ENCODE measurements around the gene PCDH9. TPM values are rescaled to one million over a fixed set of nuclear protein-coding genes. Genes with fewer than 3 reads are reported as not detected.

The PCDH9 gene
- total and polyA plus RNA-seq, 3 donors from 2014 or later, result 2.3 to 4.6 (median 3.5) TPM

DNA sequence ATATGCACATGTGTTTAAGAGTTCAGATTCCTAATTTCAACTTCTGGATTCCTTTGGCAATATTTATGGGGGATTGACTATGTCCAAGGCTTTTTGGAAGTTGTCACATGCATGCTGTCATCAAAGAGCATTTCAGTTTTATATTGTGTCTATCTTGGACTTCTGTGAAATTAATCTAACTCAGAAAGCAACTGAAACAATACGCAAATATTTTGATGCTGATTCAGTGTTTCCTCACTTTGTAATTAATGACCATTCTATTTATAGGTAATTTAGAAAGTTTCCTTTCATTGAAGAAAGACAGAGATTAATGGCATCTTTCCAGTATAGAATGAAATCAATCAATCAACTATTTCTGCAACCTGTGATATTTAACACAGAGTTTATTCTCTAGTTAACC lies 550.1 kb downstream of the PCDH9 start:
- no peak overlapping the region for H3K4me3 ChIP-seq
- no peaks in the 10 kb centered on the region for H3K27me3 ChIP-seq
- no peak for DNase-seq
- H3K4me1 ChIP-seq, result no peaks in the 10 kb centered on the region
- WGBS, 2 donors, result 88 to 94% methylated on average over 1 of the region's 1 CpG
- H3K27ac ChIP-seq, result no peak overlapping the region
- intact Hi-C loops (cut with DNase I; ENCODE audit: low total_unique reads), result no loop called here
- TF ChIP-seq, protein P1, sequence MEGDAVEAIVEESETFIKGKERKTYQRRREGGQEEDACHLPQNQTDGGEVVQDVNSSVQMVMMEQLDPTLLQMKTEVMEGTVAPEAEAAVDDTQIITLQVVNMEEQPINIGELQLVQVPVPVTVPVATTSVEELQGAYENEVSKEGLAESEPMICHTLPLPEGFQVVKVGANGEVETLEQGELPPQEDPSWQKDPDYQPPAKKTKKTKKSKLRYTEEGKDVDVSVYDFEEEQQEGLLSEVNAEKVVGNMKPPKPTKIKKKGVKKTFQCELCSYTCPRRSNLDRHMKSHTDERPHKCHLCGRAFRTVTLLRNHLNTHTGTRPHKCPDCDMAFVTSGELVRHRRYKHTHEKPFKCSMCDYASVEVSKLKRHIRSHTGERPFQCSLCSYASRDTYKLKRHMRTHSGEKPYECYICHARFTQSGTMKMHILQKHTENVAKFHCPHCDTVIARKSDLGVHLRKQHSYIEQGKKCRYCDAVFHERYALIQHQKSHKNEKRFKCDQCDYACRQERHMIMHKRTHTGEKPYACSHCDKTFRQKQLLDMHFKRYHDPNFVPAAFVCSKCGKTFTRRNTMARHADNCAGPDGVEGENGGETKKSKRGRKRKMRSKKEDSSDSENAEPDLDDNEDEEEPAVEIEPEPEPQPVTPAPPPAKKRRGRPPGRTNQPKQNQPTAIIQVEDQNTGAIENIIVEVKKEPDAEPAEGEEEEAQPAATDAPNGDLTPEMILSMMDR (IDR thresholded peaks at IDR 0.05), result no peak
- no peak for TF ChIP-seq POLR2A (IDR thresholded peaks at IDR 0.05)
- no peaks in the 10 kb centered on the region for H3K9me3 ChIP-seq
- H3K36me3 ChIP-seq (ENCODE audit: low read depth, missing control alignments), result no peaks in the 10 kb centered on the region

DNA sequence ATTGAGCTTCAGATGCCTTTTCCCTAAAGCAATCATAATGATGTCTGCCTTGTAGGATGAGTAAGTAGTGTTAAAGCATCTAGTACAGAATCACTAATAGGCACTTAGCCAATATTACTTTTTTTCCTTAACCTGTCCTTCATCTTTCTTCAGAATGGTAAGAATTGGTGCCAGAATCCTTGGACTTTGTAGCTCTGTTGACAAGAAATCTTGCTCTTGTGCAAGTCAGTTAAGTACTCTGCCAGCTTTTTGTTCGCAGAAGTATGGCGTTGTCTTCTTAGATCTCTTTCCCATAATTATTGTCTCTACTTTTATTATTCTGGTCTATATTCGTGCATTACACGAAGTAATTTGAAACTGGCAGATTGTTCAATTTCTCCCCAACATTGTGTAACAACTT lies 554.5 kb downstream of the PCDH9 start:
- DNase-seq, result no peak
- Histone ChIP-seq H3K27ac (no peak overlapping the region), H3K36me3 (ENCODE audit: low read depth, missing control alignments) (no peaks in the 10 kb centered on the region), H3K4me3 (no peak overlapping the region), H3K4me1 (no peaks in the 10 kb centered on the region), H3K9me3 (no peaks in the 10 kb centered on the region), H3K27me3 (no peaks in the 10 kb centered on the region)
- TF ChIP-seq, protein P1 (IDR thresholded peaks at IDR 0.05), result no peak
- no peak for TF ChIP-seq POLR2A (IDR thresholded peaks at IDR 0.05)
- WGBS, 2 donors, result 59 to 67% methylated on average over 4 of the region's 4 CpGs
- intact Hi-C loops (cut with DNase I; ENCODE audit: low total_unique reads), result no loop called here

DNA sequence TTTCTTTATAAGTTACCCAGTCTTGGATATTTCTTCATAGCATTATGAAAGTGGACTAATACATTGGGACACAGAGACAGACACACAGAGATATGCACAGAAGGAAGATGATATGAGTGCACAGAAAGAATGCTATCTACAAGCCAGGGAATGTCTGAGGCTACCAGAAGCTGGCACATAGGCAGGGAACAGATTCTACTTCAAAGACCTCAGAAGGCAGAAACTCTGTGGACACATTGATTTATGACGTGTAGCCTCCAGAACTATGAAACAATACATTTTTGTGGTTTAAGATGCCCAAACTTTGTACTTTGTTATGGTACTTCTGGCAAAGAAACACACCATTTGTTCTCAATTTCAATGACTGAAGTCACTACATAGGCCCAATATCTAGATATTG lies 556.7 kb downstream of the PCDH9 start:
- no peaks in the 10 kb centered on the region for H3K9me3 ChIP-seq
- H3K4me1 ChIP-seq, result no peaks in the 10 kb centered on the region
- H3K36me3 ChIP-seq (ENCODE audit: low read depth, missing control alignments), result no peaks in the 10 kb centered on the region
- TF ChIP-seq, protein P1 (IDR thresholded peaks at IDR 0.05), result no peak
- TF ChIP-seq POLR2A (IDR thresholded peaks at IDR 0.05), result no peak
- DNase-seq, result no peak
- intact Hi-C loops (cut with DNase I; ENCODE audit: low total_unique reads), result no loop called here
- H3K4me3 ChIP-seq, result no peak overlapping the region
- 83 to 85% methylated on average over 1 of the region's 1 CpG for WGBS, 2 donors
- no peaks in the 10 kb centered on the region for H3K27me3 ChIP-seq
- no peak overlapping the region for H3K27ac ChIP-seq

DNA sequence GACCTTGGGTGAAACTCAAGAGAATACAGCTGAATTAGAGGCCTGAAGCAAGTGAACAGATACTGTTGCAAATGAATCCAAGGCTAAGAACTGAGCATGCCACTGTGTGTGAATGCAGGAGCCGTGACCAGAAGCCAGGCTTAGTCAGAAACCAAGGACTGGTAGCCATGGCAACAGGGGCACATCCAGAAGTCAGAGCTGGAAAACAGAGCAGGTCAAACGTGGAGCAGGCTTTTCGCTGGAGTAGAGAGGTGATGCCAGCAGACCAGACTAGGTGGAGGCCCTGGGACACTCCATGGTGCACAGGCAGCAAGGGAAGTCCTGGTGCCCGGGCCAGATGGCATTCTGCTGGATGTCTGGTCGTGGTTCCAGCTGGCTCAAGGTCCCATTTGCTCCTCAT lies 564.1 kb downstream of the PCDH9 start:
- WGBS, 2 donors, result 68 to 72% methylated on average over 5 of the region's 5 CpGs
- Histone ChIP-seq H3K9me3 (no peaks in the 10 kb centered on the region), H3K27me3 (no peaks in the 10 kb centered on the region), H3K4me3 (no peak overlapping the region), H3K36me3 (ENCODE audit: low read depth, missing control alignments) (no peaks in the 10 kb centered on the region), H3K27ac (peak overlapping the region in 1 of 2 donors; percentile 54), H3K4me1 (no peaks in the 10 kb centered on the region)
- intact Hi-C loops (cut with DNase I; ENCODE audit: low total_unique reads), result no loop called here
- DNase-seq, result peak; percentile 90
- TF ChIP-seq, protein P1 (IDR thresholded peaks at IDR 0.05), result no peak

DNA sequence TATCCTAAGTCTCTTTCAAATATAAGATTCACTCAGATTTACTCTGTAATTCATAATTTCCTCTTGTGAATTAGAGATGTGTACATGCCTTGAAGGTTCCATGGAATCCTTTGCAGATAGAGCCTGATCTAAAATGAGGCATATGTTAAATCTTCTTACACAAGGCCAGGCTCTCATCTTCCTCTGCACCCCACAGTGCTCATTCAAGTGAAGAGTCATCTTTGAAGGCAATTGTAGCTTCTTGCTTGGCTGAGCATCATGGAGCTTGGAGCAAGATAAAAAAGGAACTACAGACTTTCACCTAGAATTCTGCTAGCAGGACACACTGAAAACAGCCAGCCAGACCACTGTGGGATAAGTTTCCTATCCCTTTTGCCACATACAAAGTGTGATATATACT lies 566.4 kb downstream of the PCDH9 start:
- H3K4me3 ChIP-seq, result no peak overlapping the region
- DNase-seq, result no peak
- intact Hi-C loops (cut with DNase I; ENCODE audit: low total_unique reads), result no loop called here
- H3K27me3 ChIP-seq, result no peaks in the 10 kb centered on the region
- no peaks in the 10 kb centered on the region for H3K4me1 ChIP-seq
- TF ChIP-seq, protein P1 (IDR thresholded peaks at IDR 0.05), result no peak
- no peak for TF ChIP-seq POLR2A (IDR thresholded peaks at IDR 0.05)
- H3K36me3 ChIP-seq (ENCODE audit: low read depth, missing control alignments), result no peaks in the 10 kb centered on the region
- H3K9me3 ChIP-seq, result no peaks in the 10 kb centered on the region
- H3K27ac ChIP-seq, result no peak overlapping the region
